HG02571 (cell line): ENCODE data around the gene DVL2.

ENCODE experiments used
- ATAC-seq: cut with Tn5 transposase; IDR thresholded peaks from one replicate; pipeline ENCODE4 v1.9.1; 2021; ENCODE audit warnings: mild to moderate bottlenecking, moderate library complexity; ENCODE audit not compliant: unreplicated experiment

DVL2 gene

GRCh38 chr17:7238420-7239090 is 4.2 kb upstream of the DVL2 start:
- ATAC-seq: no peak

- no peak for ATAC-seq
Measured at GRCh38 chr17:7237761-7238419, 3.6 kb upstream of the DVL2 start.

GRCh38 chr17:7237266-7237760 is 3.0 kb upstream of the DVL2 start:
- no peak for ATAC-seq

GRCh38 chr17:7236808-7237207 is 2.5 kb upstream of the DVL2 start:
- ATAC-seq: no peak

GRCh38 chr17:7235693-7236665 is 1.7 kb upstream of the DVL2 start:
- ATAC-seq: no peak

GRCh38 chr17:7233701-7234082 is 625 bp downstream of the DVL2 start:
- no peak for ATAC-seq

GRCh38 chr17:7232114-7232513 is 2.2 kb downstream of the DVL2 start:
- ATAC-seq: no peak

- ATAC-seq: no peak
Measured at GRCh38 chr17:7229504-7229903, 4.8 kb downstream of the DVL2 start.

- ATAC-seq: no peak
Measured at GRCh38 chr17:7228920-7229319, 5.4 kb downstream of the DVL2 start.

- ATAC-seq: no peak
Measured at GRCh38 chr17:7226721-7227710, 7.3 kb downstream of the DVL2 start.

GRCh38 chr17:7225711-7226331 is 8.5 kb downstream of the DVL2 start:
- ATAC-seq: no peak

GRCh38 chr17:7224661-7225111 is 9.6 kb downstream of the DVL2 start:
- ATAC-seq: no peak

- no peak for ATAC-seq
Measured at GRCh38 chr17:7224110-7224509, 10.2 kb downstream of the DVL2 start.

GRCh38 chr17:7223375-7223774 is 10.9 kb downstream of the DVL2 start:
- no peak for ATAC-seq

GRCh38 chr17:7222972-7223292 is 11.4 kb downstream of the DVL2 start:
- ATAC-seq: no peak

GRCh38 chr17:7222093-7222971 is 12.0 kb downstream of the DVL2 start:
- no peak for ATAC-seq

- no peak for ATAC-seq
Measured at GRCh38 chr17:7221278-7222092, 12.8 kb downstream of the DVL2 start.
